Measurements from ENCODE around the gene CNKSR3.

The CNKSR3 gene

DNA sequence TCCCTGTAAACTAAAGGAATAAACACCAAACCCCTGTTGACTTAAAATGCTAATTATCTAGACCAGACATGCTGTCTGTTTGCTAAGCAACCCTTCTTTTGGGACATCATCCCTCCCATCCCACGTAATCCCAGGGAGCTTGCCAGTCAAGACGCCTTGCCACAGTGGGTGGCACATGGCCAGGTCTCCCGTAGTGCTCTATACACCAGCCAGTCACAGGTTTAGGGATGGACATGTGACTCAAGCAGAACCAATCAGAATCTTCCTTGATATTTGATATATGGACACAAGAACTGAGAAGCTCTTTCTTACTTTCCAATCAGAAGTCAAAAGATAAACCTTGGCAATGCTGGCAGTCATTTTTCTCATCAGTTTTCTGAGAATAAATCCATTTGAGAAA lies 60.0 kb downstream of the CNKSR3 start:
- no peak overlapping the region for H3K4me2 ChIP-seq (ENCODE audit: low read length)

DNA sequence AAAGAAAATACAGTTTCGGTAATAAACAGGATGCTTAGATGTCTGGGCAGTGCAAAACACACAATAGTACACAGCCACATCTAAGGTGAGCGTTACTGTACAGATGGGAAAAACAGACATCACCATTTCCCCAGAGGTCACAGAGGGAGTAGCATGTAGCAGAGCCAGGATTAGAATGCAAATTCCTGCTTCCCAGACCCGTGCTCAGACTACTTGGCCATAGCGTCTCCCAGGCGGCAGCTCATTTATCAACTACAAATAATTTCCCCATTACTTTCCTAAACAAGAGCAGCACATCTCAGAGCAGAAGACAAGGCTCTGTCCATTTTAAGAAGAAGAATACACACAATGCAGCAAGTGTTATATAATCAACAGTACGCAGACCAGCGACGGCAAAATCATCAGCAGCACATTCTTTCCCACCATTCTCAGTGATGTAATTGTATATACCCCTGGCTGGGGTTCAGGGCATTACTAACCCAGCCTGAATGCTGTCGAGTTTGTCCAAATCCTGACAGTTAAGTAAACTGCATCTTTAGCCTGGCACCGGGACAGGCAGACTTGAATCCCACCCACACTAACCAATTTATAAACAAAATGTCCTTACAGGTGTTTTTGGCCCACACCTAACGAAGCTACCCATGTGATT lies 61.9 kb downstream of the CNKSR3 start:
- Histone ChIP-seq H3K9ac (ENCODE audit: low read length) (no peak overlapping the region), H3K27ac (ENCODE audit: low read depth, low read length, poor library complexity, severe bottlenecking) (no peak overlapping the region), H3K9me3 (ENCODE audit: low read length) (no peaks in the 10 kb centered on the region), H2AFZ (ENCODE audit: low read length) (no peak overlapping the region), H3K36me3 (ENCODE audit: insufficient read depth, low read length) (no peaks in the 10 kb centered on the region), H3K4me3 (ENCODE audit: low read depth, low read length, poor library complexity, severe bottlenecking) (no peak overlapping the region), H3K4me2 (ENCODE audit: low read length) (no peak overlapping the region), H3K27me3 (ENCODE audit: insufficient read depth, low read length) (no peaks in the 10 kb centered on the region), H3F3A (ENCODE audit: insufficient read depth, low read length) (no peaks in the 10 kb centered on the region), H3K79me2 (ENCODE audit: insufficient read depth, low read length) (no peaks in the 10 kb centered on the region), H3K9me2 (ENCODE audit: low read depth, low read length) (no peaks in the 10 kb centered on the region), H3K4me1 (ENCODE audit: insufficient read depth, low read length, severe bottlenecking) (no peaks in the 10 kb centered on the region), H4K20me1 (ENCODE audit: insufficient read depth, low read length) (no peaks in the 10 kb centered on the region)
- TF ChIP-seq EZH2 (IDR thresholded peaks at IDR 0.05; ENCODE audit: borderline replicate concordance, low read length), result no peak
- TF ChIP-seq, protein P1, sequence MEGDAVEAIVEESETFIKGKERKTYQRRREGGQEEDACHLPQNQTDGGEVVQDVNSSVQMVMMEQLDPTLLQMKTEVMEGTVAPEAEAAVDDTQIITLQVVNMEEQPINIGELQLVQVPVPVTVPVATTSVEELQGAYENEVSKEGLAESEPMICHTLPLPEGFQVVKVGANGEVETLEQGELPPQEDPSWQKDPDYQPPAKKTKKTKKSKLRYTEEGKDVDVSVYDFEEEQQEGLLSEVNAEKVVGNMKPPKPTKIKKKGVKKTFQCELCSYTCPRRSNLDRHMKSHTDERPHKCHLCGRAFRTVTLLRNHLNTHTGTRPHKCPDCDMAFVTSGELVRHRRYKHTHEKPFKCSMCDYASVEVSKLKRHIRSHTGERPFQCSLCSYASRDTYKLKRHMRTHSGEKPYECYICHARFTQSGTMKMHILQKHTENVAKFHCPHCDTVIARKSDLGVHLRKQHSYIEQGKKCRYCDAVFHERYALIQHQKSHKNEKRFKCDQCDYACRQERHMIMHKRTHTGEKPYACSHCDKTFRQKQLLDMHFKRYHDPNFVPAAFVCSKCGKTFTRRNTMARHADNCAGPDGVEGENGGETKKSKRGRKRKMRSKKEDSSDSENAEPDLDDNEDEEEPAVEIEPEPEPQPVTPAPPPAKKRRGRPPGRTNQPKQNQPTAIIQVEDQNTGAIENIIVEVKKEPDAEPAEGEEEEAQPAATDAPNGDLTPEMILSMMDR (IDR thresholded peaks at IDR 0.05; ENCODE audit: low read length), result no peak

More for the DNA sequence above, 60.0 kb downstream of the CNKSR3 start:
- Histone ChIP-seq H2AFZ (ENCODE audit: low read length) (no peak overlapping the region), H3K9me3 (ENCODE audit: low read length) (no peaks in the 10 kb centered on the region), H3K9me2 (ENCODE audit: low read depth, low read length) (no peaks in the 10 kb centered on the region), H3K27me3 (ENCODE audit: insufficient read depth, low read length) (no peaks in the 10 kb centered on the region), H3K36me3 (ENCODE audit: insufficient read depth, low read length) (no peaks in the 10 kb centered on the region), H3K9ac (ENCODE audit: low read length) (no peak overlapping the region), H3K4me3 (ENCODE audit: low read depth, low read length, poor library complexity, severe bottlenecking) (no peak overlapping the region), H3K79me2 (ENCODE audit: insufficient read depth, low read length) (no peaks in the 10 kb centered on the region), H4K20me1 (ENCODE audit: insufficient read depth, low read length) (no peaks in the 10 kb centered on the region), H3K27ac (ENCODE audit: low read depth, low read length, poor library complexity, severe bottlenecking) (no peak overlapping the region), H3F3A (ENCODE audit: insufficient read depth, low read length) (no peaks in the 10 kb centered on the region), H3K4me1 (ENCODE audit: insufficient read depth, low read length, severe bottlenecking) (no peaks in the 10 kb centered on the region)
- TF ChIP-seq, protein P1 (IDR thresholded peaks at IDR 0.05; ENCODE audit: low read length), result no peak
- no peak for TF ChIP-seq EZH2 (IDR thresholded peaks at IDR 0.05; ENCODE audit: borderline replicate concordance, low read length)

- no peak overlapping the region for H3K27ac ChIP-seq (ENCODE audit: low read depth, low read length, poor library complexity, severe bottlenecking)
- no peak overlapping the region for H3K9ac ChIP-seq (ENCODE audit: low read length)
Measured at GRCh38 chr6:154447954-154448353, 62.5 kb downstream of the CNKSR3 start.

More at GRCh38 chr6:154447954-154448353, 62.5 kb downstream of the CNKSR3 start:
- no peak overlapping the region for H3K4me3 ChIP-seq (ENCODE audit: low read depth, low read length, poor library complexity, severe bottlenecking)
- no peaks in the 10 kb centered on the region for H3K79me2 ChIP-seq (ENCODE audit: insufficient read depth, low read length)
- no peaks in the 10 kb centered on the region for H4K20me1 ChIP-seq (ENCODE audit: insufficient read depth, low read length)
- TF ChIP-seq, protein P1 (IDR thresholded peaks at IDR 0.05; ENCODE audit: low read length), result no peak
- no peak for TF ChIP-seq EZH2 (IDR thresholded peaks at IDR 0.05; ENCODE audit: borderline replicate concordance, low read length)
- H3K4me2 ChIP-seq (ENCODE audit: low read length), result no peak overlapping the region
- H3K27me3 ChIP-seq (ENCODE audit: insufficient read depth, low read length), result no peaks in the 10 kb centered on the region
- H3F3A ChIP-seq (ENCODE audit: insufficient read depth, low read length), result no peaks in the 10 kb centered on the region
- no peaks in the 10 kb centered on the region for H3K4me1 ChIP-seq (ENCODE audit: insufficient read depth, low read length, severe bottlenecking)
- no peaks in the 10 kb centered on the region for H3K9me2 ChIP-seq (ENCODE audit: low read depth, low read length)
- no peak overlapping the region for H2AFZ ChIP-seq (ENCODE audit: low read length)
- no peaks in the 10 kb centered on the region for H3K36me3 ChIP-seq (ENCODE audit: insufficient read depth, low read length)
- no peaks in the 10 kb centered on the region for H3K9me3 ChIP-seq (ENCODE audit: low read length)
